HCT116 (cell line): ENCODE measurements around the gene FBXO31. TPM values are rescaled to one million over a fixed set of nuclear protein-coding genes. Genes with fewer than 3 reads are reported as not detected.

Experiments
- ATAC-seq: fragments of 200-7000 bp; cut with Tn5 transposase; 2 replicates; pipeline ENCODE4 v1.9.1; 2020; ENCODE audit warnings: mild to moderate bottlenecking, moderate library complexity
- BruUV-seq: library from RNA; stranded (reverse); fragments of 400-500 nt; replicated peaks from 2 replicates; lab custom pipeline; 2021; lab: Mats Ljungman, UMichigan
- CTCF ChIA-PET: fragments of 300-600 bp; sonication (Branson Sonifier 250); formaldehyde crosslinking; loops from one replicate; lab custom pipeline; 2021; ENCODE audit warnings: antibody characterized with exemption; lab: Charles Lee
- POLR2A ChIA-PET: fragments of 300-600, 350-600 bp; sonication (Branson Sonifier 250); formaldehyde crosslinking; loops from one replicate; lab custom pipeline; 2021; ENCODE audit warnings: antibody characterized with exemption; lab: Charles Lee
- RAD21 ChIA-PET, 2 experiments: fragments of 300-600 bp; sonication (Branson Sonifier 250); formaldehyde crosslinking; loops; one replicate each; lab custom pipeline; 2023; ENCODE audit warnings: low total read pairs in 2 of 2; ENCODE audit not compliant: uncharacterized antibody in 2 of 2, unreplicated experiment in 2 of 2, low non-redundant PET in 1 of 2; lab: Charles Lee
- DNase-seq: peaks from one replicate; pipeline ENCODE4 v3.0.0-alpha.2; 2010; ENCODE audit warnings: low read depth, low spot score
- H2AFZ ChIP-seq: fragments of 200-600 bp; shearing (Covaris generic), sonication (generic); 2 replicates; pipeline ENCODE4 v1.6.1; 2017; ENCODE audit warnings: low read depth, mixed run types, mixed read lengths, antibody characterized with exemption, low read length; ENCODE audit not compliant: poor library complexity, severe bottlenecking
- H3K27ac ChIP-seq: 2 replicates; pipeline ENCODE4 v1.5.1; 2012; ENCODE audit warnings: low read depth, low read length
- H3K27me3 ChIP-seq: fragments of 200-600 bp; sonication (generic); 2 replicates; pipeline ENCODE4 v1.6.1; 2016; ENCODE audit warnings: mixed run types, low read length, mixed read lengths; ENCODE audit not compliant: insufficient read depth
- H3K36me3 ChIP-seq, 2 experiments: fragments of 200-500 bp in 1 of 2; fragments of 200-600 bp in 1 of 2; sonication (Bioruptor generic) in 1 of 2; sonication (generic) in 1 of 2; 2 replicates each; pipeline versions ENCODE4 v1.5.1 to v1.6.1; 2014 to 2016; ENCODE audit warnings: low read length in 2 of 2, inconsistent platforms in 1 of 2, mixed read lengths in 1 of 2, mixed run types in 1 of 2; ENCODE audit not compliant: insufficient read depth in 2 of 2, control insufficient read depth in 1 of 2
- H3K4me1 ChIP-seq, 2 experiments: fragments of 200-600 bp in 1 of 2; sonication (generic) in 1 of 2; 2 replicates each; pipeline versions ENCODE4 v1.5.1 to v1.6.1; 2012 to 2017; ENCODE audit warnings: low read length in 2 of 2, inconsistent platforms in 1 of 2, mild to moderate bottlenecking in 1 of 2, mixed read lengths in 1 of 2, mixed run types in 1 of 2, moderate library complexity in 1 of 2; ENCODE audit not compliant: insufficient read depth in 2 of 2, control insufficient read depth in 1 of 2
- H3K4me2 ChIP-seq: fragments of 200-600 bp; sonication (generic); 2 replicates; pipeline ENCODE4 v1.6.1; 2017; ENCODE audit warnings: mixed run types, low read length, mixed read lengths
- H3K4me3 ChIP-seq, 2 experiments: fragments of 200-600 bp in 1 of 2; sonication (generic) in 1 of 2; replicated peaks in 1 of 2; 2 replicates each; pipeline ENCODE4 v1.5.1; 2011 to 2016; ENCODE audit warnings: low read length in 2 of 2, control low read depth in 1 of 2, low read depth in 1 of 2, mild to moderate bottlenecking in 1 of 2, mixed read lengths in 1 of 2, mixed run types in 1 of 2
- H3K79me2 ChIP-seq: fragments of 200-600 bp; sonication (generic); 2 replicates; pipeline ENCODE4 v1.6.1; 2017; ENCODE audit warnings: mild to moderate bottlenecking, mixed run types, low read length, moderate library complexity, mixed read lengths; ENCODE audit not compliant: insufficient read depth
- H3K9ac ChIP-seq: fragments of 200-600 bp; sonication (generic); 2 replicates; pipeline ENCODE4 v1.6.1; 2016; ENCODE audit warnings: low read length, mixed read lengths
- H3K9me2 ChIP-seq: fragments of 200-600 bp; sonication (generic), shearing (Covaris generic); 2 replicates; pipeline ENCODE4 v1.6.1; 2017; ENCODE audit warnings: mixed run types, mild to moderate bottlenecking, moderate library complexity; ENCODE audit not compliant: insufficient read depth
- H3K9me3 ChIP-seq, 2 experiments: fragments of 200-500 bp in 1 of 2; fragments of 200-600 bp in 1 of 2; sonication (Bioruptor generic) in 1 of 2; sonication (generic) in 1 of 2; 2 replicates each; pipeline ENCODE4 v1.6.1; 2014 to 2017; ENCODE audit warnings: low read length in 2 of 2, mixed read lengths in 2 of 2, inconsistent platforms in 1 of 2, low read depth in 1 of 2, mild to moderate bottlenecking in 1 of 2, mixed run types in 1 of 2, moderate library complexity in 1 of 2; ENCODE audit not compliant: control insufficient read depth in 1 of 2, insufficient read depth in 1 of 2
- H4K20me1 ChIP-seq: fragments of 200-600 bp; sonication (generic), shearing (Covaris generic); 2 replicates; pipeline ENCODE4 v1.6.1; 2017; ENCODE audit warnings: mixed run types, mild to moderate bottlenecking, moderate library complexity; ENCODE audit not compliant: insufficient read depth
- CBX3 ChIP-seq: IDR thresholded peaks from 2 replicates; pipeline ENCODE4 v1.6.1; 2012; ENCODE audit warnings: low read depth
- CEBPB ChIP-seq: IDR thresholded peaks from 2 replicates; pipeline ENCODE4 v1.6.1; 2012; ENCODE audit warnings: low read depth
- FOSL1 ChIP-seq: IDR thresholded peaks from 2 replicates; pipeline ENCODE4 v1.6.1; 2012; ENCODE audit warnings: low read depth
- RAD21 ChIP-seq: IDR thresholded peaks from 2 replicates; pipeline ENCODE4 v1.6.1; 2012; ENCODE audit warnings: low read depth, mild to moderate bottlenecking
- SIN3A ChIP-seq: IDR thresholded peaks from 2 replicates; pipeline ENCODE4 v1.6.1; 2012; ENCODE audit warnings: low read depth
- SP1 ChIP-seq: IDR thresholded peaks from 2 replicates; pipeline ENCODE4 v1.6.1; 2012; ENCODE audit warnings: low read depth
- ZBTB33 ChIP-seq: IDR thresholded peaks from 2 replicates; pipeline ENCODE4 v1.6.1; 2011; ENCODE audit warnings: mild to moderate bottlenecking, low read length, moderate library complexity; ENCODE audit not compliant: insufficient replicate concordance; ENCODE audit errors: extremely low read depth
- ZNF274 ChIP-seq: fragments of 200-500 bp; sonication (Bioruptor generic); IDR thresholded peaks from 2 replicates; pipeline ENCODE4 v1.6.1; 2014; ENCODE audit warnings: mild to moderate bottlenecking, low read depth, low read length, inconsistent platforms
- intact Hi-C: fragments of 100-400 bp; cut with micrococcal nuclease; formaldehyde crosslinking; loops from 2 replicates; pipeline ENCODE4 v1.10.0; 2022
- total RNA-seq: library from RNA; stranded (reverse); gene quantifications from one replicate; pipeline ENCODE4 v1.2.1, GENCODE V29; 2021; ENCODE audit not compliant: unreplicated experiment
- TF ChIP-seq, protein P1 (sequence below): IDR thresholded peaks from 2 replicates; pipeline ENCODE4 v1.6.1; 2012

The FBXO31 gene
- total RNA-seq, 1 experiment from 2014 or later = 52.1 TPM

GRCh38 chr16:87339086-87339723 lies 44.4 kb downstream of the FBXO31 start:
- POLR2A ChIA-PET = no interaction called here
- H2AFZ ChIP-seq = no peak overlapping the region
- no peaks in the 10 kb centered on the region for H4K20me1 ChIP-seq
- ATAC-seq (0 out of 2 replicates have a peak, but pooled peaks have one; percentile 10), DNase-seq (no peak)
- no peak overlapping the region for H3K4me3 ChIP-seq
- H3K9me2 ChIP-seq = no peaks in the 10 kb centered on the region
- intact Hi-C loops = no loop called here
- CTCF ChIA-PET = no interaction called here
- BruUV-seq = no TSS peak
- H3K27me3 ChIP-seq = no peaks in the 10 kb centered on the region
- RAD21 ChIA-PET = no interaction called here
- no peak overlapping the region for H3K27ac ChIP-seq
- TF ChIP-seq CEBPB (no peak), ZBTB33 (no peak), FOSL1 (no peak), SIN3A (no peak), CBX3 (no peak), SP1 (no peak), ZNF274 (no peak), RAD21 (no peak)
- TF ChIP-seq, protein P1, sequence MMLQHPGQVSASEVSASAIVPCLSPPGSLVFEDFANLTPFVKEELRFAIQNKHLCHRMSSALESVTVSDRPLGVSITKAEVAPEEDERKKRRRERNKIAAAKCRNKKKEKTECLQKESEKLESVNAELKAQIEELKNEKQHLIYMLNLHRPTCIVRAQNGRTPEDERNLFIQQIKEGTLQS = no peak
- H3K4me2 ChIP-seq = no peak overlapping the region
- H3K36me3 ChIP-seq = peaks cover 18 to 35% of the 10 kb centered on the region in 2 experiments; a peak in 3 of 4 replicates
- no peaks in the 10 kb centered on the region for H3K9me3 ChIP-seq
- no peaks in the 10 kb centered on the region; a peak in 1 of 4 replicates for H3K4me1 ChIP-seq
- peaks cover 20% of the 10 kb centered on the region; the same call in 1 of the 2 replicates for H3K79me2 ChIP-seq
- H3K9ac ChIP-seq = no peak overlapping the region
